Measurements from ENCODE around the gene NUP214.
"Not testable (repeated sequence)": the region's sequence is repeated elsewhere in the genome, so short reads cannot be mapped to it uniquely, and the experiment has no call there.

Gene NUP214

DNA sequence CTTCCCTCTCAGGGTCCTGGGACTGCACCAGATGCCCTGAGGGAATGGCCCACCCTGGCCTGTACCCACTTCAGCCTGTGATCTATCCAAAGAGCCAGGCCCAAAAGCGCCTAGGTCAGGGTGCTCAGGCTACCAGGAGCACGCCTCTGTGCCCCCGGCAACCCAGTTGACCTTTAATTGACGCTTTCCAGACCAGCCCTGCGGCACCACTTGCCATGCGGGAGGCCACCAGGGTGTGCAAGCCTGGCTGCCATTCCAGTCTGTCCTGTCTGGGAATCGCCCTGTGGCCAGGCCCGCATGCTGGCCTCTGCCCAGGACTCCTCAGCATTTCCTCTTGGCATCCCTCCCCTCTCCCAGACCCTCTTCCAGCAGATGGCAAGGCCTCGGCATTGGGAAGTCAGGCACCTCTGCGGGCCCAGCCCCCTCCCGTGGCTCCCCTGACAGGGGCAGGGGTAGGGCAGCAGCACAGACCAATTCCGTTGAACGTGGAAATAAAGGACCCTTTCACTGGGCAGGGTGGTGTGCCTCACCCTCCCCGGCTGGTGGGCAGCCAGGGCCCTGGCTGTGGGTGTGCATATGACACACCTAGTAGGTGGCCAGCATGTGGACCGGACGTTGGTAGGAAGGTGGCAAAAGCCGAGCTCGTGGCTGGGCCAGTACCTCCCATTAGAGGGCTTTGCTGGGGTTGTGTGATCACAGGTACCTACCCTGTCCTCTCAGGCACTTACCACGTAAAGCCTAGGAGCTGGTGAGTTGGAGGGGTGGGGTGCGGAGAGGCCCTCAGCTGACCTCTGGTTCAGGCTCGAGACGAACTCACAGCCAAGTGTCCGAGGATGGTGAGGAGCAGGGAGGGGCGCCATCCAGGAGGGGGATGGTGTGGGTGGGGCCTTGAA lies 32.6 kb upstream of the NUP214 start:
- no peak overlapping the region for H3K27ac Mint-ChIP-seq
- H3K9me3 Mint-ChIP-seq (ENCODE audit: low read depth) = no peaks in the 10 kb centered on the region

DNA sequence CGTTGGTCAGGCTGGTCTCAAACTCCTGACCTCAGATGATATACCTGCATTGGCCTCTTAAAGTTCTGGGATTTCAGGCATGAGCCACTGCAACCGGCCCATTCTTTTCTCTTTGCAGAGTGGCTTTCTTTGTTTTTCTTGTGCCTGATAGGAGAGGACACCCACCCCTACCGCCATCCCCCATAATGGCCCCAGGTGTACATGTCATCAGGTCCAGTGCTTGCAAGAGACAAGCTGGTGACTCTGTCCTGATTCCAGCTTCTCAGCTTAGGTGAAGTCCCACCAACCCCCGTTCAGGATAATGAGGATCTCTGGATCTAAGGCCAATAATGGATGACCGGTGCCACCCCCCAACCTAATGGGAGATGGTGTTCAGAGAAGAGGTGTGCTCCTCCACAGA lies 31.4 kb upstream of the NUP214 start:
- Mint-ChIP-seq H3K27me3 (peaks cover 18% of the 10 kb centered on the region), H3K27ac (no peak overlapping the region), H3K4me3 (no peak overlapping the region), H3K36me3 (no peaks in the 10 kb centered on the region), H3K9me3 (ENCODE audit: low read depth) (no peaks in the 10 kb centered on the region), H3K4me1 (ENCODE audit: low read depth) (peaks cover 8% of the 10 kb centered on the region)

More for the DNA sequence above, 32.6 kb upstream of the NUP214 start:
- Mint-ChIP-seq H3K27me3 (peaks cover 18% of the 10 kb centered on the region), H3K36me3 (no peaks in the 10 kb centered on the region), H3K4me1 (ENCODE audit: low read depth) (peaks cover 8% of the 10 kb centered on the region), H3K4me3 (no peak overlapping the region)

DNA sequence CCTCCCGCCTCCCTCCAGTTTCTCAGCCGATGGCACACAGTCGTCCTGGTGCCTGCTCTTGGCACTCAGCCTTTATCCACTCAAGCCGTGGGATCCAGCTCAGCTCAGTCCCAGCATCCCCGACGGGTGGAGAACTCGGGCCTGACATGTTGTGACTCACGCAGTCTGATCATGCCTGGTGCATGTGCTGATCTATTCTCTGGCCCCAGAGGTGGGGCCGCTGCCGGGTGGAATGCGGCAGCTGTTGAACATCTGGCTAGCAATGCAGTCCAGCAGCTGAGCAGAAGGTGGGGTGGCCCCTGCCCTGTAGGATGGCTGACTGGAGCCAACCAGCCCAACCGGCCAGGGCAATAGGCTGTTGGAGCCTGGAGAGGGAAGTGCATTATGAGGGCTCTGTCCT lies 30.8 kb upstream of the NUP214 start:
- peaks cover 18% of the 10 kb centered on the region for H3K27me3 Mint-ChIP-seq
- H3K9me3 Mint-ChIP-seq (ENCODE audit: low read depth) = no peaks in the 10 kb centered on the region
- H3K27ac Mint-ChIP-seq = no peak overlapping the region
- H3K4me3 Mint-ChIP-seq = peak overlapping the region; percentile 60
- no peaks in the 10 kb centered on the region for H3K36me3 Mint-ChIP-seq
- peaks cover 8% of the 10 kb centered on the region for H3K4me1 Mint-ChIP-seq (ENCODE audit: low read depth)

DNA sequence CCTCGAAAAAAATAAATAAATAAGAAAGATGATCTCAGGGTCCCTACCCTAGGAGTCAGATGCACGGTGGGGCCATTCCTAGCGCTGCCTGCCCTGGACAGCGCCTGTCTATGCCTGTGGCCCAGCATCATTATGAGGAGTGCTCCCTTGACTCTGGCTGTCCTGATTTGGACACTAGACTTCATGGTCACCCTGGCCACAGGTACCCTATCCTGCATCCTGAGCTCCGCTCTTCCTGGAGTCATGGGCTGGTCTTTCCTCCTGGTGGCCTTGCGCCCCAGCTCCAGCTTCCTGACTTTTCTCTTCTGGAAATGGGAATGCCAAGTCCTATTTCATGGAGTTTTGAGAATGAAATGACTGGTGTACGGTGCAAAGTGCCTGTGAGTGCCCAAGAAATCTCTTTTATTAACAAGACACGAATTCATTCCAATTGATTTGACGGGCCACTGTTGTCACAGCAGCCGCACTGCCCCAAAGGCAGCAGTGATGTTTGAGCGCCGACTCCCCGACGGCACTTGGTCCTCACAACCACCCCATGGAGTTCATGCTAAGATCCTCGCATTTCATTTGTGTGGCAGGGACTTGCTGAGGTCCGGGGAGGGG lies 29.6 kb upstream of the NUP214 start:
- no peaks in the 10 kb centered on the region for H3K36me3 Mint-ChIP-seq
- H3K27ac Mint-ChIP-seq = no peak overlapping the region
- H3K4me3 Mint-ChIP-seq = peak overlapping the region; percentile 74
- peaks cover 18% of the 10 kb centered on the region for H3K27me3 Mint-ChIP-seq
- no peaks in the 10 kb centered on the region for H3K9me3 Mint-ChIP-seq (ENCODE audit: low read depth)
- peaks cover 8% of the 10 kb centered on the region for H3K4me1 Mint-ChIP-seq (ENCODE audit: low read depth)

DNA sequence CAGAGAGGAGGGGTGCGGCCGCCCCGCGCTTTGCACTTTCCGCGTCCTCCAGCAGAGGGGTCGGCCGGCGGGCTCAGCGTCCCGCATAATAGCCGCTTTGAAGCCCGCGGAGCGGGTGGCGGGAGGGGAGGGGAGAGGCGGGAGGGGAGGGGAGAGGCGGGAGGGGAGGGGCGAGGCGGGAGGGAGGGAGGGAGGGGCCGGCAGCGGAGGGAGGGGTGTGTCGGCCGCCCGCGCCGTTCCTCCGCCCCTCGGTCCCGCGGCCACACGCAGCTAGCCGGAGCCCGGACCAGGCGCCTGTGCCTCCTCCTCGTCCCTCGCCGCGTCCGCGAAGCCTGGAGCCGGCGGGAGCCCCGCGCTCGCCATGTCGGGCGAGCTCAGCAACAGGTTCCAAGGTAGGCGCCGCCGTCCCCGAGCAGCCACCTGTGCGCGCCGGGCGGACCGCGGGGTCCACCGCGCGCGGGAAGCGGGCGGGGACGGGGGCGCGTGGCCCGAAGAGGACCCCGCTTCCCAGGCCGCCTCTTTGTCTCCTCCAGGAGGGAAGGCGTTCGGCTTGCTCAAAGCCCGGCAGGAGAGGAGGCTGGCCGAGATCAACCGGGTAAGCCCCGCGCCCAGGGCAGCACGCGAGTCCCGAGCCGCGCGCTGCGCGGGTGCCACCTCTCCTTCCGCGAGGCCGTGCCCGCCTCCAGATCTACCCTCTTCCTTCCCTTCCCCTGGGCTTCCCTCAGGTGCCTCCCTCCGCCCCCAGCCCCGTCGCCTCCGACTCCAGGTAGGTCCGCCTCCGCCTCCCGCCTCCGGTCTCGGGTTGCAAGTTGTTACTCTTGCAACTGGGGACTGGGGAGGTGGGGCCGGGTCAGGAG lies 28.9 kb upstream of the NUP214 start, which contains the start of gene AIF1L:
TSS of gene AIF1L (plus strand) at position 263 of the 857 bp plus-strand sequence. CDS start at position 362, 99 bp downstream.
- H3K4me3 Mint-ChIP-seq = peak within 1 kb of the TSS; percentile 79
- no peaks in the 10 kb centered on the region for H3K36me3 Mint-ChIP-seq
- H3K4me1 Mint-ChIP-seq (ENCODE audit: low read depth) = peaks cover 8% of the 10 kb centered on the region
- no peaks in the 10 kb centered on the region for H3K9me3 Mint-ChIP-seq (ENCODE audit: low read depth)
- no peak within 1 kb of the TSS for H3K27ac Mint-ChIP-seq
- H3K27me3 Mint-ChIP-seq = peaks cover 18% of the 10 kb centered on the region

DNA sequence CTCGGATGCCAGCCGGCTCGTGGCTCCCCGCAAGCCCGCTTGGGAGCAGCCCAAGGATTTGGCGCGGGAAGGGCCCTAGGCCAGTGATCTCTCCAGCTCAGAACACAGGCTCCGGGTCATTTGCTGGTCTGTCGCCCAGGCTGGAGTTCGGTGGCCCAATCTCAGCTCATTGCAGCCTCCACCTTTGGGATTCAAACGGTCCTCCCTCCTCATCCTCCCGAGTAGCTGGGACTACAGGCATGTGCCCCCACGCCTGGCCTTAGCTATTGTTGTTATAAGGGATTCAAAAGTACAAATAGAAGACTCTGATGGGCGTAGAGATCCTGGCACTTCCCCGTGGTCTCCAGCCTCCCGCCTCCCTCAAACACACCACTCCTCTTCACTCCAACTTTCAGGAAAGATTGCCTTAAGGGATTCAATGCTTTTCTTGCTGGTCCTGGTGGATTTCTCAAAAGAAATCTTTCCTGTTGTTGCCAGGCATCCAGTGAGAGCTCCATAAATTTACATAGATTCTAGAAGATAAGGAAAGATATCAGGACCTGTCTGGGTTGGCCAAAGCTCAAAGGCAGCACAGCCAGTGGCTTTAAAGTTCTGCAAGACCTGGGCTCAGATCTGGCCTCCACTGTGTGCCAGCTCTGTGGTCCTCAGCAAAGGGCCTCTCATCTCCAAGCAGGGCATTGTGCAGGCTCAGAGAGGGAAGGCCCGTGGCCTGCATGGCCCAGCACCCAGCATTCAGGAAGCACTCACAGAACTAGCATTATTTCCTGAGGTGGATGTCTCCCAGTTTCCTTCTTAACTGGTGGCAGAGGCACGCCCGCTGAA lies 28.0 kb upstream of the NUP214 start:
- Mint-ChIP-seq H3K36me3 (no peaks in the 10 kb centered on the region), H3K27me3 (peaks cover 18% of the 10 kb centered on the region), H3K9me3 (ENCODE audit: low read depth) (no peaks in the 10 kb centered on the region), H3K4me1 (ENCODE audit: low read depth) (peaks cover 8% of the 10 kb centered on the region), H3K4me3 (peak overlapping the region; percentile 79), H3K27ac (no peak overlapping the region)

DNA sequence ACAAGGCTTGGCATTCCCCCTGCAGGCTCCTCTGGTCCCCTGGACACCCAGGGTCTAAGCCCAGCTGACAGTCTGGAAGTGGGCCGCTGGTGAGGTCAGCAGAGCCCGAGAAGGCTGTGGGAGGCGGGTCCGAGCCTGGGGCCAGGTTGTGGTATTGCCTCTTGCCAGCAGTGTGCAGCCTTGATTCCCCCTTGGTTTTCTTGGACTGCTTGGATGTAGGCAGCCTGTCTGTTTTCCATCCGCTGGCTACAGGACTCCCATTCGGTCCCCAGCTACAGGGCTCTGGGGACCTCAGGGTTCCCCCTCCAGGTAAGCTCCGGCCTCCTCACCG lies 27.5 kb upstream of the NUP214 start:
- H3K4me1 Mint-ChIP-seq (ENCODE audit: low read depth) = peaks cover 8% of the 10 kb centered on the region
- H3K4me3 Mint-ChIP-seq = peak overlapping the region; percentile 17
- peaks cover 18% of the 10 kb centered on the region for H3K27me3 Mint-ChIP-seq
- no peak overlapping the region for H3K27ac Mint-ChIP-seq
- H3K36me3 Mint-ChIP-seq = no peaks in the 10 kb centered on the region
- H3K9me3 Mint-ChIP-seq (ENCODE audit: low read depth) = no peaks in the 10 kb centered on the region

DNA sequence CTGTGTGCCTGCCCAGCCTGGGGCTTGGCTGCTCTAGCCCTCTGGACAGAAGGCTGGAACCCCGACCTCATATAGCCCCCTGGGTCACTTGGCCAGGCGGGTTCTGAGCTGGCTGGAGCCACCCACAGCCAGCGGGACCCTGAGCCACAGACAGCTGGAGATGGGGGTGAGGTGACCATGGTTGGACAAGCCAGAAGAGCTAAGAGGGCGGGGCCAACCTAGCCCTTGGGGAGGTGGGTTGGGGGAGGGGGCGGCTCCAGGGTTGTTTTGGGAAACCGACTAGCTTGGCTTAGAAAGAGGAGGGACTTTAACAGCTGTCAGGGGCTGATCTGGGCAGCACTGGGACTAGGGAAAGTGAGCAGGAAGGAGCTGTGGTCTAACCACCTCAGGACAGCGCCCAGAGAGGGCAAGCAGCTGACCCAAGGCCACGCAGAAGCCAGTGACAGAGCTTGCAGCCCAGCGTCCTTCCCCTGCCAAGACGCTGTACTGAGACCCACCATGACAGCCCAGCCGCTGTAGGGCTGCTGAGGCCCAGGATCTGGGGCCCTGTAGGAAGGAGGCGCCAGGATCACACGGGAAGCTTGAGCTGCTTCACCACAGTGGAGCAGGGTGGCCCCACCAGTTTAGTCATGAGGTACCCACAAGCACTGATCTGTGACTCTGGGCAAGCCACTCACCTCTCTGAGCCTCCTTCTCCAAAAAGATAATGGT lies 26.8 kb upstream of the NUP214 start:
- Mint-ChIP-seq H3K4me1 (ENCODE audit: low read depth) (peaks cover 8% of the 10 kb centered on the region), H3K9me3 (ENCODE audit: low read depth) (no peaks in the 10 kb centered on the region), H3K27ac (no peak overlapping the region), H3K36me3 (no peaks in the 10 kb centered on the region), H3K4me3 (peak overlapping the region; percentile 17), H3K27me3 (peaks cover 18% of the 10 kb centered on the region)

DNA sequence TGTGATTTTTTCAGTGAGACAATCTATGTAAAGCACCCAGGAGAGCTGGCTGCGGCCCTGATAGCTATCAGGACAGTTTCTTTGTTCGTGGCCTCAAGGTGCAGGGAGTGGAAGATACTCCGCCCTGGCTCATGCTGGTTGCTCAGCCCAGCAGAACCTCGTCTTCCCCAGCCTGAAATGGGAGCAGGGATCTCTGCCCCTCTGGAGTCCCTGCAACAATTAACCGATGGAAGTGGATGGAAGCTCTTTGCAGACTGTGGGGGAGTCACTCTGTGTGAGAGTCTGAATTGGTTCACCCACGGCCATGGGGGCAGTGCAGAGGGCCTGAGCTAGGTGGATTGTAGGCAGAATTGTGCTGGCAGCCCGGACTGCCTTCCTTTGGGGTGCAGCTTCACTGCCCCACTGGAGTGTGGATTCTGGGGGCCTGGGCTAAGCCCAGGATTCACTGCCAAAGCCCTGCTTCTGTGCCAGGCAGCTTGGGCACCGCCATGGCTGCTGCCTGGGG lies 26.2 kb upstream of the NUP214 start:
- Mint-ChIP-seq H3K36me3 (no peaks in the 10 kb centered on the region), H3K4me3 (no peak overlapping the region), H3K9me3 (ENCODE audit: low read depth) (no peaks in the 10 kb centered on the region), H3K4me1 (ENCODE audit: low read depth) (peaks cover 8% of the 10 kb centered on the region), H3K27ac (no peak overlapping the region), H3K27me3 (peaks cover 17% of the 10 kb centered on the region)

DNA sequence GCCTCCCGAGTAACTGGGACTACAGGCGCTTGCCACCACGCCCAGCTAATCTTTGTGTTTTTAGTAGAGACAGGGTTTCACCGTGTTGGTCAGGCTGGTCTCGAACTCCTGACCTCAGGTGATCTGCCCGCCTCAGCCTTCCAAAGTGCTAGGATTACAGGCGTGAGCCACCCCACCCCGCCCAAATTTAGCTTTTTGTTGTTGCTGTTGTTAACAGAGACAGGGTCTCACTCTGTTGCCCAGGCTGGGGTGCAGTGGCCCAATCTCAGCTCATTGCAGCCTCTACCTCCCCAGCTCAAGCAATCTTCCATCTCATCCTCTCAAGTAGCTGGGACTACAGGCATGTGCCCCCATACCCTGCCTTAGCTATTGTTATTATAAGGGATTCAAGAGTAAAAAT lies 25.5 kb upstream of the NUP214 start:
- not testable (repeated sequence) for H3K36me3 Mint-ChIP-seq; H3K9me3 Mint-ChIP-seq (ENCODE audit: low read depth); H3K27ac Mint-ChIP-seq; H3K4me3 Mint-ChIP-seq; H3K4me1 Mint-ChIP-seq (ENCODE audit: low read depth)
- H3K27me3 Mint-ChIP-seq = peaks cover 11% of the 10 kb centered on the region

DNA sequence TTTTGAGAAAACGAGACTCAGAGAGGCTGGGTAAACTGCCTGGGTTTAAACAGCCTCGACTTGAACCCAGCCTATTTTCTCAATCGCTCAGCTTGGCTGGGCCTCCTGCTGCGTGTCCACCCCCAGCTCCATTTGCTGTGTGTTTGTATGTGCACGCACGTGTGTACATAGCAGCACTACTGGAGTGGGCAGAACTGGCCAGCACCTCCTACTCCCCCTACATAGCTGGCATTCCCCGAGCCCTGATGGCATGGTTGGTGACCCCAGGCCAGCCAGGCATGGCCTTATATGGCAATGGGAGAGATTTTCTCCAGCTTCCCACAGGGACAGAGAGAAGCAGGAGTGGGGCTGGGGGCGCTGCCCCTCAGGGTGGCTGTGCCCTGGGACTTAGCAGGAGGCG lies 24.9 kb upstream of the NUP214 start:
- Mint-ChIP-seq H3K27ac (no peak overlapping the region), H3K4me1 (ENCODE audit: low read depth) (peaks cover 8% of the 10 kb centered on the region), H3K36me3 (no peaks in the 10 kb centered on the region), H3K27me3 (peaks cover 9% of the 10 kb centered on the region), H3K9me3 (ENCODE audit: low read depth) (no peaks in the 10 kb centered on the region), H3K4me3 (no peak overlapping the region)

DNA sequence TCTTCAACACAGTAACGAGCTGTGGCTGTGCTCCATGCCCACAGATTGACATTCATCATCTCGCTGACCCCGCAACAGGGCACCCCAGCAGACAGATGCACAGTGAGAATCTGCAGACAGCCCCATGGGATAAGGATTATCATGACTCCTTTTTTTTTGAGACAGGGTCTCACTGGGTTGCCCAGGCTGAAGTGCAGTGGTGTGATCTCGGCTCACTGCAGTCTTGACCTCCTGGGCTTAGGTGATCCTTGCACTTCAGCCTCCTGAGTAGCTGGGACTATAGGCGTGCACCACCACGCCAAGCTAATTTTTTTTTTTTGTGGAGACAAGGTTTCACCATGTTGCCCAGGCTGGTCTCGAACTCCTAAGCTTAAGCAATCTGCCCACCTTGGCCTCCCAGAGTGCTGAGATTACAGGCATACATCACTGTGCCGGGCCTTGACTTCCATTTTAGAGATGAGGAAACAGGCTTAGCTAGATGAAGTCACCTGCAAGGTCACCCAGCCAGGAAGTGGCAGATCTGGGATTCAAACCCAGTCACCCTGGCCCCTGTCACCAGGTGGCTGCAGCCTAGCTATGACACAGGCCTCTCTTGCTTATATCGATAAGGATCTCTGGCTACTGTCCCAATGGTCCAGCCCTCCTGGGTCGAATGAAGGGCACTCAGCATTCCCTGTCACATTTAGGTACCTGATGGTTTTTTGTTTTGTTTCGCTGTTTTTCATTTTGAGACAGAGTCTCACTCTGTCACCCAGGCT lies 24.0 kb upstream of the NUP214 start:
- Mint-ChIP-seq H3K27ac (no peak overlapping the region), H3K9me3 (ENCODE audit: low read depth) (no peaks in the 10 kb centered on the region), H3K36me3 (no peaks in the 10 kb centered on the region), H3K4me3 (no peak overlapping the region), H3K27me3 (peaks cover 4% of the 10 kb centered on the region), H3K4me1 (ENCODE audit: low read depth) (peaks cover 4% of the 10 kb centered on the region)

DNA sequence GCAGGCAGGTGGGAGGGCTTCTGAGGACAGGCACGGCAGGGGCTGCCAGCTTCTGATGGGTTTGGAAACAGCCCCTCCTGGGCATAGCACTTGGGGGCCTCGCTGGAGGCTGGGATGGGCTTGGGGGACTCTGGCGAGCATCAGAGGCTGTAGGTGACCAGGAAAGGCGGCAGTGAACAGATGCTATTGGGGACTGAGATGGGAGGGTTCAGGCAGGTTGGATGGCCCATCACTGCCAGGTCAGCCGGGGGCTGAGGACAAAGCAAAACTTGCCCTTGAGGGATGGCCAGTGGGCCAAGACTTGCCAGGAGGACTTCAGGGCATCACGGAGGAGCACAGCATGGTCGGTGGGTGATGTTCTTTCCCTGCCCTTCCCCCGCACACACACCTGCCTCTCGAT lies 22.4 kb upstream of the NUP214 start:
- no peaks in the 10 kb centered on the region for H3K36me3 Mint-ChIP-seq
- H3K9me3 Mint-ChIP-seq (ENCODE audit: low read depth) = no peaks in the 10 kb centered on the region
- H3K27ac Mint-ChIP-seq = no peak overlapping the region
- H3K4me3 Mint-ChIP-seq = no peak overlapping the region
- no peaks in the 10 kb centered on the region for H3K4me1 Mint-ChIP-seq (ENCODE audit: low read depth)
- no peaks in the 10 kb centered on the region for H3K27me3 Mint-ChIP-seq
